Stomach smooth muscle (tissue), 2 donors: Measurements from ENCODE around the gene PTPRG.

Experiments used
- H3K27ac ChIP-seq: one replicate; pipeline ENCODE4 v1.7.0; 2013; ENCODE audit warnings: mild to moderate bottlenecking, low read length, inconsistent platforms
- H3K27me3 ChIP-seq, 2 donors: one replicate each; pipeline ENCODE4 v1.7.0; 2013; ENCODE audit warnings: low read length in 2 of 2; ENCODE audit not compliant: insufficient read depth in 2 of 2, control insufficient read depth in 1 of 2
- H3K36me3 ChIP-seq, 2 donors: one replicate each; pipeline ENCODE4 v1.7.0; 2013; ENCODE audit warnings: low read length in 2 of 2; ENCODE audit not compliant: control insufficient read depth in 2 of 2, insufficient read depth in 2 of 2
- H3K4me1 ChIP-seq: one replicate; pipeline ENCODE4 v1.7.0; 2013; ENCODE audit warnings: low read length; ENCODE audit not compliant: control insufficient read depth, insufficient read depth
- H3K4me3 ChIP-seq, 2 donors: one replicate each; pipeline ENCODE4 v1.7.0; 2013; ENCODE audit warnings: low read length in 2 of 2
- H3K9ac ChIP-seq, 2 donors: one replicate each; pipeline ENCODE4 v1.7.0; 2013; ENCODE audit warnings: low read length in 2 of 2, mild to moderate bottlenecking in 1 of 2
- H3K9me3 ChIP-seq, 2 donors: one replicate each; pipeline ENCODE4 v1.7.0; 2013; ENCODE audit warnings: low read length in 2 of 2; ENCODE audit not compliant: control insufficient read depth in 2 of 2
- donor health status: healthy.
- donor health status: Pancreatic carcinoma.

PTPRG gene

DNA sequence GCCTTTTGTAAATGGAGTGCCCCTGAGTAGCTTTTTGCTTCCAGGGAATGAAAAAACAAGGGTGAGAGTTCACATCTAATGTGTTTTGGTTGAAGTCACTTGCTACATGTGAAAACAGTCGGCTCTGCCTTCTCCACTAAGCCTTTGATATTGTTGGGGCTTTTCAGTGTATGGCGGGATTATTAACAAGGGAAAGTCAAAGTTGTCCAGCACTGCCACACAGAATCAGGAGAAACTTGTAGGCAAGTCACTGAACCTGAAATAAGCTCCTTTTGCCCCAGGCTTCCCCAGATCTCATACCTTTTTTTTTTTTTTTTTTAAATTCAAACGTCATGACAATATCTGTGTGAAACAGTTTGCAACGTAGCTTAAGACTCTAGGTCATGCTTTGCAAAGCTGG is 564.0 kb downstream of the PTPRG start:
- Histone ChIP-seq H3K36me3 (no peaks in the 10 kb centered on the region), H3K9ac (no peak overlapping the region), H3K27ac (no peak overlapping the region), H3K27me3 (no peaks in the 10 kb centered on the region), H3K4me3 (no peak overlapping the region), H3K9me3 (peaks cover 0 to 4% of the 10 kb centered on the region in 2 donors), H3K4me1 (no peaks in the 10 kb centered on the region)

DNA sequence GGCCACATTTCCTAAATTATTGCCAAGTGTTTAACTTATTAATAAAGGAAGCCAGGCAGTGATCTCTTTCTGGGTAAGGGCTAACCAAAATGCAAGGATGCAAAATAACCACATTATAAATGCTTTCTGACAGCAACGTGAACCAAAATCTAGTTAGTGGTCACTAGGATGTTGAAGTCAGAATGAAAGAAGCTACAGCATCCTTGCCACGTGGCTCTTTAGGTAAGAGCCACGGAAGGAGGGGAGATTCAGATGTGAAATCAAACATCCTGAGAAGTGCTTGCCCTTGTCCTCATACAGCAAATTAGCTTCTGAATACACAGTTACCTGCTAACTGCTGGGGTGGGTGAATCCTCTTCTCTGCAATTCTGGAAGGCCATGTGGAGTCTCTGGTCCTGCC is 565.7 kb downstream of the PTPRG start:
- H3K4me1 ChIP-seq = no peaks in the 10 kb centered on the region
- no peaks in the 10 kb centered on the region for H3K36me3 ChIP-seq
- H3K27ac ChIP-seq = no peak overlapping the region
- H3K4me3 ChIP-seq = no peak overlapping the region
- H3K9me3 ChIP-seq = peaks cover 0 to 4% of the 10 kb centered on the region in 2 donors
- H3K9ac ChIP-seq = no peak overlapping the region
- no peaks in the 10 kb centered on the region for H3K27me3 ChIP-seq

DNA sequence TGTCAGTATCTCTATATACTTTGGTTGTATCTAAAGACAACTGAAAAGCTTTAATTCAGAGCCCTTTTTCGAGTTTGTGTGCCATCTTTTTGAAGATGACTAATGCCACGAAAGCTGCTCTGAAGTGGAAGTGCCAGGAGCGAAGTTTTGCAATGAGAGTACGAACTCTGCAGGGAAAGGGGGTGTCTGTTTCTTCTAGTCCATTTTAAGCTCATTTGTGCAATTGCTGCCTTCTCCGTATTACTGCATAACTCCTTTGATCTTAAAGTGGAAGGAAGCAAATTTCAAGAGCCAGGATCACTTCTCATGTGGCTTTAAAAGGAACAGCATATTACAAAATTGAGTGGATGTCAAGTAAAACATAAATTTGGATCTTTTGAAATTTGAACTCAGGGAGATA is 566.7 kb downstream of the PTPRG start:
- peaks cover 0 to 2% of the 10 kb centered on the region in 2 donors for H3K9me3 ChIP-seq
- H3K36me3 ChIP-seq = no peaks in the 10 kb centered on the region
- H3K4me1 ChIP-seq = no peaks in the 10 kb centered on the region
- H3K27me3 ChIP-seq = no peaks in the 10 kb centered on the region
- H3K4me3 ChIP-seq = no peak overlapping the region
- H3K27ac ChIP-seq = no peak overlapping the region
- H3K9ac ChIP-seq = no peak overlapping the region

DNA sequence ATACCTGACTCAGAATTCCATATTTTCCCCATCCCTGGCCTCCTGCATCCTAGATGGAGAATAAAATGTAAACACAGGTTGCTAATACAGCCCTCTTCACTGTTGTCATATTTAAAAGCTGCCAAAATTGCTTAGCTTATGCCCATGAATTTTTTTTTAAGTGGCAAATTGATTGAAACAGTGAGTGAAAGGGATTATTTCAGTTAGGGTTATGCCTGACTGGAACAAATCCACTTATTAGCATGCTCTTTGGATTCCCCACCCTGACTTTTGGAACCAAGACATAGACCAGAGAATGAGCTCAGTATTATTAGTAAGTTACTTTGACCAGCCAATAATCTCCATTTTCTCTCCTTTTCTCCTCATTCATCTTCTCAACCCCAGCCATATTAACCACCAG is 567.3 kb downstream of the PTPRG start:
- Histone ChIP-seq H3K4me1 (no peaks in the 10 kb centered on the region), H3K27me3 (no peaks in the 10 kb centered on the region), H3K9me3 (no peaks in the 10 kb centered on the region), H3K27ac (no peak overlapping the region), H3K9ac (no peak overlapping the region), H3K36me3 (no peaks in the 10 kb centered on the region), H3K4me3 (no peak overlapping the region)

DNA sequence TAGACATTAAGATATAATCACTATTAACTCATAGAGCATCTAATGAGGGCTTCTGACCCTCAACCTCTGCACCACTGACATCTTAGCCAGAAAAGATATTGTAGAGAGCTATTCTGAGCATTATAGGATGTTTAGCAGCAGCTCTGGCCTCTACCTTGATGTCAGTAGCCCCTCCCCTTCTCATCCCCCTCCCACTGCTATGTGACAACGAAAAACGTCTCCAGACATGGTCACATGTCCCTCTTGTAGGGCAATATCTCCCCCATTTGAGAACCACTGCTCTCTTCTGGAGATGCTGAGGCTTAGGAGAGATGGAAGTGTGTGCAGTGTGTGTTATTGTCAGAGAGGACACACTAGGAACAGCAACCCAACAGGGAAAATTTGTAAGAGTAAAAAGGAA is 569.7 kb downstream of the PTPRG start:
- H3K9ac ChIP-seq = no peak overlapping the region
- no peaks in the 10 kb centered on the region for H3K4me1 ChIP-seq
- no peaks in the 10 kb centered on the region for H3K27me3 ChIP-seq
- H3K36me3 ChIP-seq = no peaks in the 10 kb centered on the region
- no peaks in the 10 kb centered on the region for H3K9me3 ChIP-seq
- no peak overlapping the region for H3K4me3 ChIP-seq
- H3K27ac ChIP-seq = no peak overlapping the region

DNA sequence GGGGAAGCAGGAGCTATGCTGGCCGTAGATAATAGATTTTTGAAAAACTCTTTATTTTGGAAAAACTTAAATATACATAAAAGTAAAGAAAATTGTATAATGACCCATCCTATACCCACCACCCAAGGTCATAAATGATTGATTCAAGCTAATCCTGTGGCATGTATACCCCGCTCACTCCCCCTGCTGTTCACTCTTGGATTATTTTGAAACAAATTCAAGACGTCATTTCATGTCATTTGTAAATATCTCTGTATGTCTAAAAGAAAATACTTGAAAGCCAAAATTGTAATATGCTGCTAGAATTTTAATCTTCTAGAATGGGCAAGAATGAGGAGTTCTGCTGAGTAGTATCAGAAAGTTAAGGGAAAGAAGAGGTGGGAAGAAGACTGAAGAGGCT is 570.2 kb downstream of the PTPRG start:
- Histone ChIP-seq H3K4me3 (no peak overlapping the region), H3K27me3 (no peaks in the 10 kb centered on the region), H3K9ac (no peak overlapping the region), H3K9me3 (no peaks in the 10 kb centered on the region), H3K4me1 (no peaks in the 10 kb centered on the region), H3K27ac (no peak overlapping the region), H3K36me3 (no peaks in the 10 kb centered on the region)

DNA sequence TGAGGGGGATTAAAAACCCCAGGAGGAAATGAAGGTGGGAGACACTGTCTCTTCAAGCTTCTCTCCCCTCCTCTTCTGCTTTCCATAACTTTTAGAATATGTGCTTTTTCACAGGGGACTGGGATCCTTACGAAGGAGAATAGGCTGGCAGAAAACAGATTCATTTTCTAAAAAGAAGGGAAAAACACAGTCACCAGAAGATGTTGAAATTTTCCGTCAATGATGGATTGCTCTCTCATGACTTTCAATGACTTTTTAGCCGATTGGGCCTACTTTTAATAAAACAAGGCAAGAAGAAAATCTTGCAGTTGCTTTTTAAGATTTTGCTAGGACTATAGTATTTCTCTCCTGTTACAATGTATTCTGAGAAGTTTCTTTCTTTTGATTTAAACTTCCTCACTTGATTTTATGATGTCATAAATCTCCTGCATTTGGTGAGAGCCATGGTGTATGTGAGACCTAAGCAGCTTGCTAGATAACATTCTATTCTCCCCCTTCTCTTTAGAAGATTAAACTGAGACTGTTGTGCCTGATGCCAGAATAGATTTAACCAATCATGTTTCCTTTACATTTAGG is 570.7 kb downstream of the PTPRG start:
- Histone ChIP-seq H3K4me1 (no peaks in the 10 kb centered on the region), H3K4me3 (no peak overlapping the region), H3K27me3 (no peaks in the 10 kb centered on the region), H3K9ac (no peak overlapping the region), H3K27ac (no peak overlapping the region), H3K9me3 (no peaks in the 10 kb centered on the region), H3K36me3 (no peaks in the 10 kb centered on the region)

DNA sequence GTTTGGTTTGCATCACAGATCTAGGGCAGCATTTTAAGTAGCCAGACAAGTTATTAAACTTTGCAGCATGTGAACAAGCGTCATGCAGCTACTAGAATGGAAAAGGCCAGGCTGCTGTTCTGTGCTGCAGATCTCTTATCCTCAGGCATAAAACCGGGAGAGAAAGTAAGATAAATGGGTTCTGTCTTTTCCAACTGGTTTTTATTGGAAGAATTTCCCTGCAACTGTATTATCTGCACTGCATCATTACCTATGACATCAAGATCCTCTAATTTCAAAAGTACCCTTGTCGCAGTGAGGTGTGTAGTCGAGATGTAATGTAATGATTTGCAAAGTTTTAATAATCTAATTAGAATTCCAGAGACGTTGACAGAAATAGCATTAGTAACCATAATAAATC is 571.6 kb downstream of the PTPRG start:
- Histone ChIP-seq H3K9me3 (no peaks in the 10 kb centered on the region), H3K4me3 (no peak overlapping the region), H3K9ac (no peak overlapping the region), H3K36me3 (no peaks in the 10 kb centered on the region), H3K27me3 (no peaks in the 10 kb centered on the region), H3K27ac (no peak overlapping the region), H3K4me1 (no peaks in the 10 kb centered on the region)

DNA sequence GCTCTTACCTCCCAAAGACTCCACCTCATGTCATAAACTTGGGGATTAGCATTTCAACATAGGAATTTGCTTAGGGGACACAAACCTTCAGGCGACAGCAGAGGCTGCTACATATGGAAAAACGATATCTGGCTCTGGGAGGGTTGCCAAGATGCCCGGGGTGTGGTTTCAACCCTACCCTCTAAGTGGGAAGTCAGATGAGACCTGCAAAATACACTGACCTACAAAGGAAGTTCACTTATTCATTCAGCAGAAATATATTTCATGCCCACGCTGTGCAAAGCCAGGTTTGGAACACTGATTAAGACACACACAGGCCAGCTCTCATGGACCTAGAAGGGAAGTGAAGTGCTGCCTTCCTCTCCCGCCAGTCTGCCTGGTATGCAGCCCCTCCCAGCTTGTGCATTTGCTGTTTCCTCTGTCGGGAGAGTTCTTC is 572.7 kb downstream of the PTPRG start:
- Histone ChIP-seq H3K27ac (no peak overlapping the region), H3K27me3 (no peaks in the 10 kb centered on the region), H3K4me3 (no peak overlapping the region), H3K36me3 (no peaks in the 10 kb centered on the region), H3K9me3 (no peaks in the 10 kb centered on the region), H3K9ac (no peak overlapping the region), H3K4me1 (no peaks in the 10 kb centered on the region)

DNA sequence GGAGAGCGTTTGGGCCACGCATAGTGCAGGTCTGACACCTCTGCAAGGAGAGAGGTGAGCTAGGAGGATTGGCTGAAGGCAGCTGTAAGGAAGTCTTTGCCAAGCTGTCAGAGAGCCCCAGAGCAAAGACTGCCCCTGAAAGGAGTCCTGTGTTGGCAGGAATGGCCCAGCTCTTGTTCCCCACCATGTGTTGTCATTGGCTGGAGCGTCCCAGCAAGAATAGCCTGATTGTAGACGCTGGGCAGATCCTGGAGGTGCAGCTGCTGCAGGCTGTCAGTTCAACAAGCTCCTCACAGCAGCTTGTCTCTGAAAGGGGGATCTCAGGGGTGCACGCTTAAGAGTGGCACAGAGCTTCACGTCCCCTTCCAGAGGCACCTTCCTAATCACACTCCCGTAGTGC is 574.4 kb downstream of the PTPRG start:
- no peak overlapping the region for H3K27ac ChIP-seq
- peaks cover 0 to 3% of the 10 kb centered on the region in 2 donors for H3K36me3 ChIP-seq
- H3K4me1 ChIP-seq = no peaks in the 10 kb centered on the region
- no peaks in the 10 kb centered on the region for H3K9me3 ChIP-seq
- H3K27me3 ChIP-seq = no peaks in the 10 kb centered on the region
- no peak overlapping the region for H3K4me3 ChIP-seq
- no peak overlapping the region for H3K9ac ChIP-seq

DNA sequence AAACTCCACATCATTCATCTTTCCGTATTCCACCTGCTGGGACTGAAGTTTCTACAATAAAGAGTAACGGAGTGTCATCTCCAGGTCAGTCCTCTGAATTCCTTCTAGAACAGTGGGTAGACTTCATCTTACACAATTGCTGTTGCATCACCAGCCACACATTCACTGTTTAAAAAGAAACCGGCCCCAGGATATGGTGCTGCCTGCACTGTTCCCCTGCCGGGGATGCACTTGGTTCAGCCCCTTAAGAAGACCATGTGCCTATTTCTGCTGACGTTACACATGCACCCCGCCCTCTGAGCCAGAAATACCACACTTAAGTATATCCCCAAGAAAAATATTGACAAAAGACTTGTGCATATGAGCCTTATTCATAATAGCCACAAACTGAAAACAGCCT is 578.6 kb downstream of the PTPRG start:
- H3K9me3 ChIP-seq = no peaks in the 10 kb centered on the region
- no peaks in the 10 kb centered on the region for H3K4me1 ChIP-seq
- no peak overlapping the region for H3K9ac ChIP-seq
- peaks cover 0 to 3% of the 10 kb centered on the region in 2 donors for H3K36me3 ChIP-seq
- no peak overlapping the region for H3K4me3 ChIP-seq
- no peaks in the 10 kb centered on the region for H3K27me3 ChIP-seq
- no peak overlapping the region for H3K27ac ChIP-seq
